Metanephros (tissue), 1 donor: Measurements from ENCODE around the gene NCF4. TPM values are rescaled to one million over a fixed set of nuclear protein-coding genes. Genes with fewer than 3 reads are reported as not detected.

Experiments
- total RNA-seq: library from RNA; depleted of rRNA; stranded (reverse); fragments of >200 nt; gene quantifications from one replicate; pipeline ENCODE4 v1.2.3, GENCODE V29; 2014

NCF4 gene
- total RNA-seq: 13.8 TPM

DNA sequence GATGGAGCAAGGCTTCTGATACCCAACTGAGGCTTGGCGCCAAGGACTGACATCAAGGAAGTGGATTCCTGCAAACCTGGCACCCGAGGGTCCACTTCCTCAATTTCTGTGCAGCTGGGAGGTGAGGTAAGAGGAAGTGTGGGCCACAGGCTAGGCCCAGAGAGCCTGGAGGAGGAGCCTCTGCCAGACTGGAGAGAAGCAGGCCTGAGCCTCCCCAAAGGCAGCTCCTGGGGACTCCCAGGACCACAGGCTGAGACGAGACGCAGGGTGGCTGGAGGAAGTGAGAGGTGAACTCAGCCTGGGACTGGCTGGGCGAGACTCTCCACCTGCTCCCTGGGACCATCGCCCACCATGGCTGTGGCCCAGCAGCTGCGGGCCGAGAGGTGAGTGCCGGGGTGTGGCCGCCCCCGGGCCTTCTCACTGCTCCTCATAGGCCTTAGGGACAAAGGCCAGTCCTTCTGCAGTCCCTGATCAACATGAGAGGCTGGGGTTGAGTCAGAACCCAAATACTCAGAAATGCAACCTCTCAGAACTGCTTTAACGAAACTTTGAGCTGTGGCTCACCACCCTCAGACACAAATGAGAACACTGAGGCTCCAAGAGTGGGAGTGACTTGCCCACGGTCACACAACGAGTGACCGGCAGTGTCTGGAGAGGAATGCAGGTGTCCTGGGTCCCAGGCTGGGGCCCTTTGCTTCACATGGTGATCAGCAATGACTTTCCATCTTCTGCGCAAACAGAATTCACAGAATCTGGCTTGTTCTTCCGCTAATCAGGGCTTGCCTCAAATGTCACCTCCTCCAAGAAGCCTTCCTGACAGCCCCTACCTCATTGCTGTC is at the start of gene NCF4:
Gene NCF4, plus strand, starts transcription at position 186 of the 839 bp plus-strand sequence. Its CDS starts 166 bp downstream, at position 352.

DNA sequence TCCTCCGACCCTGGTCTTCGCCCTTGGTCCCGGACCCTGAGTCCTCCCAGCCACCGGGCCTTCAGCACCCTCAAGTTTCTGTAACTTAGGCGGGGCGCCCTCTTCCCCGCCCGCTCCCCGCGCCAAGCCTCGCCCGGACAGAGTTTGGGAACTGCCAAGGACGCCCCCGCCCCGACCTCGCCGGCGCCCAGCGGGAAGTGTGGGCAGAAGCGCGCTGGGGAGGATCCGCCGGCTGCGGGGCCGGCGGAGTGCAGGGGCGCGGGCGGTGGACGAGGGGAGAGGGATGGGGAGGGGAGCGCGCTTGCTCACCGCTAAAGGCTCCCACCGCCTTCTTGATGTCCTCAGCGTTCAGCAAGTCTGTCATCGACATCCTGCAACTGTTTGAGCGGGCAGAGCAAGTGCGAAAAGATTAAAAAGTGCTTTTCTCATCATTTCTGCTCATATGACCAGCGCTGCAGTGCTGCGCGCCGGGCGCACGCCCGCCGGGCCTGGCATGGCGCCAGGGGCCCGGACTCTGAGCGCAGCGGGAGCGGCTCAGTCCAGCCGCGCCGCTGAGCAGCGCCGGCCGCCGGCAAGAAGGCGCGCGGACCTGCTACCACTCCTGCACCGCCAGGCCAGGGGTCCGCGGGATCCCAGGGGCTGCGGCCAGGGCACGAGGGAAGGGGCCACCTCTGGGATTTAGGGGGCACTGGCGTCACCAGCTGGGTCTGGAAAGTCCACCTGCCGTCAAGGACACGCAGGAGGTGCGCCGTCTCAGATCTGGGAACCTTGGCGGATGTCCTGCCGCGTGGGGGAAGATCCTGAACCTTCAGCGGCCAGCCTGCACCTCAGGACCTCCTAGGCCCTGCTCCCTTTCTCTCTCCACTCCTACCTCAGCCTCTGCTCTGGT is 43.9 kb upstream of the NCF4 start, which contains the start of gene PVALB:
Gene PVALB, minus strand, starts transcription at position 400 of the 889 bp plus-strand sequence. Its CDS starts 30 bp downstream, at position 370.

DNA sequence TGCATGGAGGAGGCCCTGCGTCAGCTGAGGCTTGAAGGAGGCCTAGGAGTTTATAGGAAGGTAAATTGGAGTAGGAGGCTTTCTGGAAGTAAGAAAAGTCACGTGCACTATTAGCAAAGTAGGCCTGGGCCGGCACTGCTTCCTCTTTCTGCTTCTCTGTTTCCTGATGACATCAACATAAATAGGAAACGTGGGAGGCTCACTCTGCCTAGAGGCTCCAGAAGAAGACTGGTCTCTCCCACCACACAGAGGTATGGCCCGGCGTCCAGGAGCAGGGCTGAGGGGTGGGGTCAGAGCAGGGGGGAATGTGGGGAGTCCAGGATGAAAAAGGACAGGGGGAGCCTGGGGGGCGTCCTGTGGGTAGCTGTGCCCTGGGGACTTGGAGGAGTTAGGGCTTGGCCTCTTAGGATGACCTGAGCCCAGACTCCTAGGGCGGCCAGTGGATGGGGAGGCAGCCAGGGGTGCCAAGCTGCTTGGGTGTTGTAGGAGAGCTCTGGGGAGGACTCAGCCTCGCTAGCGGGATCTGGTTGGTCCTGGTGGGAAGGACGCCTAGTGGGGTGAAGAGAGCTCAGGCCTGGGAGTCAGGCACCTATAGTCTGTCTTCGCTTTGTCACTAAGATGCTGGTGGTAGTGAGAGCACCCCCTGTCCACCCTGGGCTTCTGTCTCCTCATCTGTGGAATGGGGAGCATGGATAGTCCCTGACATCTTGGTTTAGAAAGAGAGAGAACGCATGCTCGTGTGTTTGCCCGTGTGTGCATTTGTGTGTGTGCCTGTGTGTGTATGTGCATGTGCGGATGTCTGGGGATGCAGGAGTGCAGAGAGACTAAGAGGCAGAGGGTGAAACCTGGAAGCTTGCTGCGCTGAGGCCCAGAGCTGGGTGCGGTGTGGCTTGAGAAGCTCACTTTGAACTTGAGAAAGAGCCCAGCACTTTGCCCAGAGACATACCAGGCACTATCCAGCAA is 52.9 kb downstream of the NCF4 start, which contains the start of gene CSF2RB:
Gene CSF2RB, plus strand, starts transcription at position 202 of the 963 bp plus-strand sequence. CDS start 8,580 bp downstream, outside the sequence.

Other genes starting within 250 kb of the NCF4 start
- gene CACNG2, start 157.3 kb upstream of the NCF4 start, total RNA-seq: not detected
- 31.8 TPM for gene IFT27, start 84.9 kb upstream of the NCF4 start, total RNA-seq
- 4.1 TPM for gene PVALB, start 44.0 kb upstream of the NCF4 start, total RNA-seq
- gene CSF2RB, start 52.6 kb downstream of the NCF4 start, total RNA-seq: 7.9 TPM
- 46.2 TPM for gene TST, start 158.4 kb downstream of the NCF4 start, total RNA-seq
- 108 TPM for gene MPST, start 158.7 kb downstream of the NCF4 start, total RNA-seq
- 23.3 TPM for gene KCTD17, start 190.7 kb downstream of the NCF4 start, total RNA-seq
- gene TMPRSS6, start 248.7 kb downstream of the NCF4 start, total RNA-seq: 0.18 TPM